Immature natural killer cell (primary cell): ENCODE data around the gene MTPN. TPM values are rescaled to one million over a fixed set of nuclear protein-coding genes. Genes with fewer than 3 reads are reported as not detected.

Source experiments
- DNase-seq, 3 donors: peaks; one replicate each; pipeline ENCODE4 v3.0.0; 2022; ENCODE audit warnings: mixed read lengths in 1 of 3
- H3K27ac Mint-ChIP-seq, 6 donors: one replicate each; pipeline ENCODE4 v1.8.0; 2020; ENCODE audit warnings: mixed read lengths in 6 of 6, mild to moderate bottlenecking in 5 of 6, inconsistent platforms in 4 of 6, moderate library complexity in 3 of 6
- H3K27me3 Mint-ChIP-seq, 3 donors: one replicate each; pipeline ENCODE4 v1.8.0; 2020 to 2021; ENCODE audit warnings: low read depth in 3 of 3, mild to moderate bottlenecking in 3 of 3, mixed read lengths in 3 of 3, moderate library complexity in 3 of 3, inconsistent platforms in 1 of 3
- H3K36me3 Mint-ChIP-seq, 3 donors: one replicate each; pipeline ENCODE4 v1.8.0; 2020; ENCODE audit warnings: mixed read lengths in 3 of 3, inconsistent platforms in 2 of 3, mild to moderate bottlenecking in 2 of 3
- H3K4me1 Mint-ChIP-seq, 2 donors: one replicate each; pipeline ENCODE4 v1.8.0; 2020; ENCODE audit warnings: inconsistent platforms in 2 of 2, mild to moderate bottlenecking in 2 of 2, mixed read lengths in 2 of 2, moderate library complexity in 1 of 2
- H3K4me3 Mint-ChIP-seq, 5 donors: one replicate each; pipeline ENCODE4 v1.8.0; 2020; ENCODE audit warnings: mild to moderate bottlenecking in 5 of 5, mixed read lengths in 5 of 5, inconsistent platforms in 3 of 5, moderate library complexity in 3 of 5
- H3K9me3 Mint-ChIP-seq, 6 donors: one replicate each; pipeline ENCODE4 v1.8.0; 2020; ENCODE audit warnings: mild to moderate bottlenecking in 6 of 6, mixed read lengths in 6 of 6, inconsistent platforms in 4 of 6, moderate library complexity in 3 of 6
- polyA plus RNA-seq, 3 donors: library from polyadenylated mRNA; unstranded; fragments of 300-500 nt; fragmentation: Illumina TruSeq; gene quantifications; one replicate each; pipeline ENCODE4 v1.2.3, GENCODE V29; 2021

MTPN gene
- polyA plus RNA-seq, 3 donors from 2014 or later = 153 to 200 (median 197) TPM

- peak overlapping the region; percentile 88 to 98 (median 94) for H3K4me3 Mint-ChIP-seq
- H3K27ac Mint-ChIP-seq = peak overlapping the region; percentile 88 to 96 (median 93)
- no peak for DNase-seq
- peaks cover 90 to 98% of the 10 kb centered on the region in 2 donors for H3K4me1 Mint-ChIP-seq
- peaks cover 6 to 19% (median 7%) of the 10 kb centered on the region in 3 donors for H3K27me3 Mint-ChIP-seq
- no peaks in the 10 kb centered on the region for H3K9me3 Mint-ChIP-seq
- H3K36me3 Mint-ChIP-seq = peaks cover 0 to 2% (median 0%) of the 10 kb centered on the region in 3 donors
Measured at GRCh38 chr7:135977742-135978066, 545 bp upstream of the MTPN start.

GRCh38 chr7:135976312-135977006 is 700 bp downstream of the MTPN start:
- Mint-ChIP-seq H3K27ac (peak overlapping the region; percentile 88 to 96 (median 93)), H3K4me3 (peak overlapping the region; percentile 88 to 98 (median 94)), H3K9me3 (no peaks in the 10 kb centered on the region), H3K4me1 (peaks cover 89 to 98% of the 10 kb centered on the region in 2 donors), H3K27me3 (peaks cover 6 to 19% (median 7%) of the 10 kb centered on the region in 3 donors), H3K36me3 (peaks cover 0 to 5% (median 0%) of the 10 kb centered on the region in 3 donors)
- peak; percentile 15 to 29 (median 26) for DNase-seq

- DNase-seq = no peak
- Mint-ChIP-seq H3K36me3 (peaks cover 0 to 5% (median 0%) of the 10 kb centered on the region in 3 donors), H3K9me3 (no peaks in the 10 kb centered on the region), H3K27ac (peak overlapping the region; percentile 52 to 96 (median 86)), H3K4me3 (peak overlapping the region; percentile 88 to 98 (median 94)), H3K27me3 (peaks cover 6 to 13% (median 7%) of the 10 kb centered on the region in 3 donors), H3K4me1 (peaks cover 84 to 98% of the 10 kb centered on the region in 2 donors)
Measured at GRCh38 chr7:135975166-135975565, 2.0 kb downstream of the MTPN start.

- peaks cover 0 to 10% (median 5%) of the 10 kb centered on the region in 3 donors for H3K36me3 Mint-ChIP-seq
- DNase-seq = no peak
- peak overlapping the region; percentile 69 to 94 (median 75) for H3K4me3 Mint-ChIP-seq
- H3K4me1 Mint-ChIP-seq = peaks cover 84 to 98% of the 10 kb centered on the region in 2 donors
- H3K9me3 Mint-ChIP-seq = no peaks in the 10 kb centered on the region
- H3K27ac Mint-ChIP-seq = peak overlapping the region; percentile 2 to 88 (median 34)
- H3K27me3 Mint-ChIP-seq = peaks cover 6 to 13% (median 7%) of the 10 kb centered on the region in 3 donors
Measured at GRCh38 chr7:135974667-135975066, 2.5 kb downstream of the MTPN start.

GRCh38 chr7:135971366-135971725 is 5.8 kb downstream of the MTPN start:
- peaks cover 87 to 98% of the 10 kb centered on the region in 2 donors for H3K4me1 Mint-ChIP-seq
- peak overlapping the region; percentile 6 to 81 (median 29) for H3K27ac Mint-ChIP-seq
- H3K36me3 Mint-ChIP-seq = peaks cover 4 to 28% (median 9%) of the 10 kb centered on the region in 3 donors
- no peaks in the 10 kb centered on the region for H3K9me3 Mint-ChIP-seq
- DNase-seq = no peak
- peak overlapping the region in 4 of 5 donors; percentile 3 to 35 (median 30) for H3K4me3 Mint-ChIP-seq
- no peaks in the 10 kb centered on the region for H3K27me3 Mint-ChIP-seq

GRCh38 chr7:135970682-135971365 is 6.3 kb downstream of the MTPN start:
- H3K36me3 Mint-ChIP-seq = peaks cover 4 to 28% (median 9%) of the 10 kb centered on the region in 3 donors
- DNase-seq = no peak
- no peaks in the 10 kb centered on the region for H3K9me3 Mint-ChIP-seq
- no peaks in the 10 kb centered on the region for H3K27me3 Mint-ChIP-seq
- H3K27ac Mint-ChIP-seq = peak overlapping the region; percentile 6 to 81 (median 33)
- H3K4me1 Mint-ChIP-seq = peaks cover 87 to 98% of the 10 kb centered on the region in 2 donors
- peak overlapping the region in 4 of 5 donors; percentile 15 to 35 (median 30) for H3K4me3 Mint-ChIP-seq

- Mint-ChIP-seq H3K27ac (peak overlapping the region in 2 of 6 donors; percentile 41 to 51), H3K9me3 (no peaks in the 10 kb centered on the region), H3K27me3 (no peaks in the 10 kb centered on the region), H3K4me3 (no peak overlapping the region), H3K36me3 (peaks cover 4 to 28% (median 9%) of the 10 kb centered on the region in 3 donors), H3K4me1 (peaks cover 86 to 98% of the 10 kb centered on the region in 2 donors)
- DNase-seq = no peak
Measured at GRCh38 chr7:135970045-135970444, 7.1 kb downstream of the MTPN start.

- Mint-ChIP-seq H3K9me3 (no peaks in the 10 kb centered on the region), H3K4me1 (peaks cover 81 to 97% of the 10 kb centered on the region in 2 donors), H3K27ac (peak overlapping the region; percentile 16 to 57 (median 55)), H3K27me3 (no peaks in the 10 kb centered on the region), H3K4me3 (peak overlapping the region; percentile 20 to 62 (median 53)), H3K36me3 (peaks cover 4 to 23% (median 9%) of the 10 kb centered on the region in 3 donors)
- DNase-seq = no peak
Measured at GRCh38 chr7:135966341-135967043, 10.7 kb downstream of the MTPN start.

- Mint-ChIP-seq H3K4me3 (peak overlapping the region; percentile 1 to 66 (median 20)), H3K36me3 (peaks cover 4 to 23% (median 9%) of the 10 kb centered on the region in 3 donors), H3K9me3 (no peaks in the 10 kb centered on the region), H3K27me3 (no peaks in the 10 kb centered on the region), H3K27ac (peak overlapping the region in 5 of 6 donors; percentile 17 to 64 (median 36)), H3K4me1 (peaks cover 82 to 97% of the 10 kb centered on the region in 2 donors)
- DNase-seq = no peak
Measured at GRCh38 chr7:135965602-135966001, 11.6 kb downstream of the MTPN start.

- Mint-ChIP-seq H3K27ac (peak overlapping the region in 2 of 6 donors; percentile 60 to 63), H3K36me3 (peaks cover 4 to 19% (median 5%) of the 10 kb centered on the region in 3 donors), H3K9me3 (no peaks in the 10 kb centered on the region), H3K27me3 (no peaks in the 10 kb centered on the region), H3K4me1 (peaks cover 86 to 97% of the 10 kb centered on the region in 2 donors), H3K4me3 (peak overlapping the region in 3 of 5 donors; percentile 15 to 42 (median 30))
- no peak for DNase-seq
Measured at GRCh38 chr7:135964791-135965190, 12.4 kb downstream of the MTPN start.

- DNase-seq = no peak
- Mint-ChIP-seq H3K27me3 (no peaks in the 10 kb centered on the region), H3K36me3 (peaks cover 3 to 14% (median 4%) of the 10 kb centered on the region in 3 donors), H3K27ac (peak overlapping the region in 4 of 6 donors; percentile 19 to 60 (median 48)), H3K4me3 (peak overlapping the region in 2 of 5 donors; percentile 7 to 15), H3K9me3 (no peaks in the 10 kb centered on the region), H3K4me1 (peaks cover 86 to 97% of the 10 kb centered on the region in 2 donors)
Measured at GRCh38 chr7:135964274-135964673, 12.9 kb downstream of the MTPN start.

GRCh38 chr7:135962802-135963201 is 14.4 kb downstream of the MTPN start:
- H3K27me3 Mint-ChIP-seq = no peaks in the 10 kb centered on the region
- peaks cover 86 to 99% of the 10 kb centered on the region in 2 donors for H3K4me1 Mint-ChIP-seq
- no peaks in the 10 kb centered on the region for H3K9me3 Mint-ChIP-seq
- no peak overlapping the region for H3K27ac Mint-ChIP-seq
- no peak overlapping the region for H3K4me3 Mint-ChIP-seq
- DNase-seq = no peak
- H3K36me3 Mint-ChIP-seq = peaks cover 0 to 8% (median 3%) of the 10 kb centered on the region in 3 donors

GRCh38 chr7:135960709-135961451 is 16.3 kb downstream of the MTPN start:
- Mint-ChIP-seq H3K4me3 (peak overlapping the region in 3 of 5 donors; percentile 26 to 50 (median 33)), H3K4me1 (peaks cover 80 to 99% of the 10 kb centered on the region in 2 donors)

More at GRCh38 chr7:135960709-135961451, 16.3 kb downstream of the MTPN start:
- Mint-ChIP-seq H3K36me3 (no peaks in the 10 kb centered on the region), H3K9me3 (no peaks in the 10 kb centered on the region), H3K27me3 (no peaks in the 10 kb centered on the region), H3K27ac (peak overlapping the region in 1 of 6 donors; percentile 49)
- DNase-seq = no peak
